SK-N-MC (cell line): ENCODE data around the gene EPB41L4A.

Experiments used
- DNase-seq: peaks from one replicate; pipeline ENCODE4 v3.0.0-alpha.2; 2011; ENCODE audit warnings: low read depth, low spot score
- H3K27ac ChIP-seq: fragments of 200-600 bp; sonication (generic); 2 replicates; pipeline ENCODE4 v1.5.1; 2016; ENCODE audit warnings: mixed run types
- H3K36me3 ChIP-seq: fragments of 200-600 bp; sonication (generic); 2 replicates; pipeline ENCODE4 v1.6.1; 2017; ENCODE audit warnings: antibody characterized with exemption, low read length, mixed read lengths; ENCODE audit not compliant: insufficient read depth
- H3K4me3 ChIP-seq: fragments of 200-600 bp; sonication (generic); 2 replicates; pipeline ENCODE4 v1.5.1; 2016
- H3K9ac ChIP-seq: fragments of 200-600 bp; sonication (generic); 2 replicates; pipeline ENCODE4 v1.8.0; 2017; ENCODE audit warnings: mixed run types, mixed read lengths; ENCODE audit not compliant: insufficient read length
- H3K9me3 ChIP-seq: fragments of 200-600 bp; sonication (generic); 2 replicates; pipeline ENCODE4 v1.6.1; 2017; ENCODE audit warnings: low read depth, mild to moderate bottlenecking, antibody characterized with exemption, low read length, moderate library complexity, mixed read lengths
- EZH2 ChIP-seq: fragments of 200-600 bp; sonication (generic); IDR thresholded peaks from one replicate; pipeline ENCODE4 v1.6.1; 2017; ENCODE audit warnings: antibody characterized with exemption
- FOXP2 ChIP-seq: optimal IDR thresholded peaks from 2 replicates; pipeline ENCODE3; 2011; ENCODE audit warnings: mild to moderate bottlenecking, moderate library complexity; ENCODE audit not compliant: insufficient read depth; ENCODE audit errors: extremely low read length, control extremely low read depth
- POLR2AphosphoS5 ChIP-seq: IDR thresholded peaks from 2 replicates; pipeline ENCODE4 v1.6.1; 2012; ENCODE audit warnings: mild to moderate bottlenecking, low read depth, low read length, borderline replicate concordance

The EPB41L4A gene

DNA sequence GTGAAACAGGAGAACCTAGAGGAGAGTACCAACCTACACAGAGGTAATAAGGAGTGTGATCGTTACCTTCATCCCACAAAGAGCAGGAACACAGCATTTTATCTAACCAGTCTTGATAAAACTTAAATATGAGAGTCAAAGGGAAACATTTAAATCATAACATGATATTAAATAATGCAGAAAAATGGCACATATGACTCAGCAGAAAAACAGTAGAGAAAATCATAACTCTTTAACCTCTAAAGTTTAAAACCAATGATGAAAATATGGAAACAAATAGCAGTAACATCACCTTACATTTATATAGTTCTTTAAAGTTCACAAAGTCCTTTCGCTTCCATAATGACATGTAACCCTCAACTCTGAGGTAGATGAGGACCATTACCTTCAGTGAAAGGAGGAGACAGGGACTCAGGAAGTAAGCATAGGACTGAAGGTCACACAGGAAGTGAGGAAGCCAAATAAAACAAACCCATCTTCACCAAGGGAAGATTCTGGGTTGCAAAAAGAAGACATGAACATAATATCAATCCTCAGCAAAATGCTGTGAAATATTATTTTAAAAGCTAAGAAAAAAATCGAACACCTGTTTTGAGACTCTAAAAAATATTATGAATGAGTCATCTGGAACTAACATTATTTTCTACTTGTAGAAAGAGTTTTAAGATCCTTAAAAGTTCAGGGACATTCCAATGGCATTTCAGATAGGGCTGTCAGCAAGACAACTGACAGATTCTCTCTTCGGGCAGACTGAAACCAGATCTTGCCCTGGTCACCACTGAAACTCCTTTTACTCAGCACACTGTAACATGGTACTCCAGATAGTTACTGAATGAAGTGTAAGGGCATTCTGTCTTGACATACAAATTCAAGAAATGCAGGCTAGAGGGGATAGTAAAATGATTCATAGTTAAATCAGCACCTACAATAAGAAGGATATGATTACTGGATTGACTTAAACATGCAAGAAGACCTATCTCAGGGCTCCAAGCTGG is 148.5 kb downstream of the EPB41L4A start:
- no peak for DNase-seq
- no peaks in the 10 kb centered on the region for H3K9me3 ChIP-seq
- no peak overlapping the region for H3K4me3 ChIP-seq
- no peak overlapping the region for H3K27ac ChIP-seq
- H3K9ac ChIP-seq = no peak overlapping the region
- TF ChIP-seq EZH2 (no peak), FOXP2 (no peak), POLR2AphosphoS5 (no peak)
- H3K36me3 ChIP-seq = no peaks in the 10 kb centered on the region

DNA sequence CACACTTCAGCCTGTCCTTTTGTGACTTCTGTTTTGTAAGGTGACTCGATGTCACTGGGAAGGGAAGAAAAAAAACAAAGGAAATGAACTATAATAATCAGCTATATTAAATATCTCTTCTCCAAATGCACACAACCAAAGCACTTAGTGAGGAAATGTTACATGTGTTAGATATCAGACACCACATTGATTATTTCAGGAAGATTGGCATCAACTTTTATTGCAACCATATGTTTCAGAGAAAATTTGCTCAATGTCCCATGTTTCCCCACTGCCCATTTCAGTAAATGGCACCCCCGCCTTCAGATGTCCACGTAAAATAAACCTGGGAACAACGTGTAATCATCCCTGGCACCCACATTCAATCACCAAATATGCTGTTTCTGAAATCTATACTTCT is 151.8 kb downstream of the EPB41L4A start:
- no peak overlapping the region for H3K27ac ChIP-seq
- TF ChIP-seq FOXP2 = no peak
- no peak for TF ChIP-seq POLR2AphosphoS5
- TF ChIP-seq EZH2 = no peak
- no peaks in the 10 kb centered on the region for H3K36me3 ChIP-seq
- DNase-seq = no peak
- H3K9me3 ChIP-seq = no peaks in the 10 kb centered on the region
- no peak overlapping the region for H3K9ac ChIP-seq
- H3K4me3 ChIP-seq = no peak overlapping the region

DNA sequence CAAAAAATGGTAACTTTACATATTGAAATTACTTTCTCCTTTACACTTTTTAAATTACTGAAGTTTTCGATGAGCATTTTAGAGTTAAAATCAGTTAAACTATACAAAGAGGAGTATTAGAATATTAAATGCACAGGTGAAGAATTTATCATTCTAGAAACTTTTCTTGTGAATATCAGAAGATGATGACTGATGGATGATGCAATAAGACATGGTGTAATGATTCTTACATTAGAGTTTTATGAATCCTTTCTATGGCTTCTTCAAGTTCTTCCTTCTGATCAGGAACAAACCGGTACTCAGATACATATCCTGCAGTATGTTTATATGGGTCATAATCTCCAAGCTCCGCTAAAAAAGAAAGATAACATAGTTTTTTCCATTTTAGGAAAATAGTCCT is 154.4 kb downstream of the EPB41L4A start:
- no peak for DNase-seq
- Histone ChIP-seq H3K9ac (no peak overlapping the region), H3K9me3 (no peaks in the 10 kb centered on the region), H3K4me3 (no peak overlapping the region), H3K36me3 (no peaks in the 10 kb centered on the region), H3K27ac (no peak overlapping the region)
- TF ChIP-seq EZH2 (no peak), FOXP2 (no peak), POLR2AphosphoS5 (no peak)

DNA sequence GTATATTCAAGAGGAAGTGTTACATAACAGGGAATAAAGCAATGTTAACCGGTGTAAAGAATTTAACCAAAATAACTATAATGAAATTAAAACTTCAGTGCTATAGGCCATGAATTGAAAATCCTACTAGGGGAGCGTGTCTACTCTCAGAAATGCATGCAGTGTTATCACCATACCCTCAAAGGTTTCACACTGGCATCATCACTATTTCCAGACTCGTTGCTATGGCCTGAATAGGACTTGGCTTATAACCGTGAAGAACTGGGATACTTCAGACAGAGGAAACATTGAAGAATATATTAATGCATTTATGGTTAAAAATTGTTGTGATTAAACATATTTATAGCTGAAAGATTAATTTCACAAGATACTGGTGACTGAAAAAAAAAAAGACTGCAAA is 154.9 kb downstream of the EPB41L4A start:
- no peak overlapping the region for H3K4me3 ChIP-seq
- no peak for DNase-seq
- H3K9me3 ChIP-seq = no peaks in the 10 kb centered on the region
- no peak overlapping the region for H3K9ac ChIP-seq
- TF ChIP-seq EZH2 (no peak), FOXP2 (no peak), POLR2AphosphoS5 (no peak)
- no peaks in the 10 kb centered on the region for H3K36me3 ChIP-seq
- H3K27ac ChIP-seq = no peak overlapping the region

DNA sequence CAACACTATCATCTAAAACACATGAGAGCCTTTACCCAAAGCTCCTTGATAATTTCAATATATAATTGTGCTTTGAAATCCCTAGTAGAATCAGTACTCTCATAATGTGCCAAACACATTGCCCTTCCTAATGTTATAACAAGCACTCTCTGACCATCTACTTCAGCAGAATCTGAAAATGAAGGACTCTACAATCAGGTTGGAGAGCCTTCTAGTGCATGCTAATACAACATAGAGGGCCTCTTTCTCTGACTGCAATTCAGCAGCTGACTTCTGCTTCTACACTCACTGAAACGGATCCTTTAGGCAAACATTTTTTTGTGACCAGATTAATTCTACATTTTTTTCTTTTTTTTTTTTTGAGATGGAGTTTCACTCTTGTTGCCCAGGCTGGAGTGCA is 155.6 kb downstream of the EPB41L4A start:
- Histone ChIP-seq H3K4me3 (no peak overlapping the region), H3K27ac (no peak overlapping the region), H3K36me3 (no peaks in the 10 kb centered on the region), H3K9me3 (no peaks in the 10 kb centered on the region), H3K9ac (no peak overlapping the region)
- no peak for DNase-seq
- TF ChIP-seq FOXP2 = no peak

DNA sequence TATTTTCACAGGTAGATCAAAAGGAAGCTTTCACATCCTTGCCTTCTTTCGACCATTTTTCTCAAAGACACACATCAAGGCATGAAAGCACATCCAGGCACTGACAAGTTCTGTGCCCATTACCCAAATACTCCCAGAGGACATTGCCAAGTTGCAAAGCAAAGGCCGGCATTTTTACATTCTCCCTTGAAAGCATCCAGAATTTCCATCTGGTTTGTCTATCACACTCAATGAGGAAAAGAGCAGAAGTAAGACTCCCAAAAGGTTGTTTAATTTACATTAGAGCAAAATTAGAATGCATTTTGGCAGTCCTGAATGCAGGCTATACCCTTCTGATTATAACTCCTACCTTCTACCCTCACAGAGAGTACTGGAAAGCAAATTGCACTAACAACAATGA is 160.5 kb downstream of the EPB41L4A start:
- Histone ChIP-seq H3K9me3 (no peaks in the 10 kb centered on the region), H3K9ac (no peak overlapping the region), H3K4me3 (no peak overlapping the region), H3K36me3 (no peaks in the 10 kb centered on the region), H3K27ac (no peak overlapping the region)
- TF ChIP-seq EZH2 (no peak), FOXP2 (no peak), POLR2AphosphoS5 (no peak)
- no peak for DNase-seq

DNA sequence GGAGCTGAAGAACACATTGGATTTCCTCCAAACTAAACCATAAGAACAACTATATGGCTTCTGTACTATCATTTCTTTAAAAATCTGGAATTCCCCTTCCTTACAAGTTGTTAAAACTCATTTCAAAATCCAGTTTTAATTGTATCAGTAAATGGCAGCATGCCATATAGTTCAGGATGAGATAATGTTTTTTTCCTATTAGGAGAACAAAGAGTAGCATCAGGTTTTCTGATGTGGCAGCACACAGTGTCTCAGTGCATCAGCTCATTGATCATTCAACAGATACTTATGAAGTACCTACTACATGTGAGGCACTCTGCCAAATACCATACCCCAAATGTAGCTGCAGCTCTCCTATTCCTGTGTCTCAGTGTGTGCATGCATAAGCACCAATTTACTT is 161.1 kb downstream of the EPB41L4A start:
- no peaks in the 10 kb centered on the region for H3K9me3 ChIP-seq
- no peak overlapping the region for H3K27ac ChIP-seq
- no peak overlapping the region for H3K4me3 ChIP-seq
- no peak overlapping the region for H3K9ac ChIP-seq
- TF ChIP-seq POLR2AphosphoS5 (no peak), EZH2 (no peak), FOXP2 (no peak)
- no peaks in the 10 kb centered on the region for H3K36me3 ChIP-seq
- DNase-seq = no peak

DNA sequence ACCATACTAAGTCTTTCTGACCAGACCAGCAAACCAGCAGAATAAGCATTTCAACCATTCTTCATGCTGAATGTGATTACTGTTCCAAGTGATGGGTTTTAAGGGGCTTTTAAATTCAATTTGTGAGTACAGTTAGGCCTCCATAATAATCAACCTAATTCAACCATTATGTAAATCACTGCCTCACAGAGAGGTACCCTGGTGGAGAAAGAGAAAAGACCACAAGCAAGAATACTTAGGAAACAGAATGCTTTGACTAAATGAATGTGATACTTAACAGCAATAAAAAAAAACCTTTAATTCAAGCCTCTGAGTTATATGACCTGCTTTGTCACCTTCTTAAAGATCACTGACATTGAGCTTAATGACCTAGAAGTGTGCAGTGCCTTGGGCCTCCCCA is 162.1 kb downstream of the EPB41L4A start:
- no peak overlapping the region for H3K27ac ChIP-seq
- H3K4me3 ChIP-seq = no peak overlapping the region
- H3K36me3 ChIP-seq = no peaks in the 10 kb centered on the region

More for the DNA sequence above, 162.1 kb downstream of the EPB41L4A start:
- H3K9ac ChIP-seq = no peak overlapping the region
- no peak for DNase-seq
- TF ChIP-seq POLR2AphosphoS5 (no peak), EZH2 (no peak), FOXP2 (no peak)
- H3K9me3 ChIP-seq = no peaks in the 10 kb centered on the region
